Measurements from ENCODE around the gene CUL7.
"Not testable (repeated sequence)": the region's sequence is repeated elsewhere in the genome, so short reads cannot be mapped to it uniquely, and the experiment has no call there.

CUL7 gene

DNA sequence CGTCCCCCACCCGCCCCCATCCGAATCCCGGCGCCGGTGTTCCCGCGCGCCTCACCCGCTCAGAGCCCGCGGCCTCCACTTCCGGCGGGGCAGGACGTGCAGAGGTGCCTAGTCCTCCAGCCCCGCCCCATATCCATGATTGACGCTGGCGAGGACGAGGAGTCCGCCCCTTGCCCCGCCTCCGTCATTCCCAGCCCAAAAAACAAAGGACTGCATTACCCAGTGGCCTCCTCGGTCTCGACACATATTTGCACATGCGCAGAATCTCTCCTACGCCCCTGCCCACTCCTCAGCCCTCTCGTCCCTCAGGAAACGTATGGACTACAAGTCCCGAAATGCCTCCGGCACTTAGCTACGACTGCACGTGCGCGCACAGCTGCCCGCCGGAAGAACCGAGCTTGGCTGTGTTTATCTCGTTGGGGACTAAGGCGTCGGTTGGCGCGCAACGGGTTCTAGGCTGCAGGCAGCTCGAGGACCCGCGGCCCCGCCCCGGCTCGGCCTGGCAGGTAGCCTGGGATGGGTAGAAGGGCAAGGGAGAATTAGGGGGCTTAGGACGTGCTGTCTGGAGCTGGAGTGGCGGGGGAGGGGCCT lies 39.7 kb downstream of the CUL7 start, which contains the start of the genes KLHDC3 and MEA1:
TSS of gene KLHDC3 (plus strand) at position 407 of the 591 bp plus-strand sequence. CDS start 2,944 bp downstream, outside the sequence.
TSS of gene MEA1 (minus strand) at position 104 of the 591 bp plus-strand sequence. CDS start 133 bp downstream, outside the sequence.
- DNase-seq = peak; percentile 99

DNA sequence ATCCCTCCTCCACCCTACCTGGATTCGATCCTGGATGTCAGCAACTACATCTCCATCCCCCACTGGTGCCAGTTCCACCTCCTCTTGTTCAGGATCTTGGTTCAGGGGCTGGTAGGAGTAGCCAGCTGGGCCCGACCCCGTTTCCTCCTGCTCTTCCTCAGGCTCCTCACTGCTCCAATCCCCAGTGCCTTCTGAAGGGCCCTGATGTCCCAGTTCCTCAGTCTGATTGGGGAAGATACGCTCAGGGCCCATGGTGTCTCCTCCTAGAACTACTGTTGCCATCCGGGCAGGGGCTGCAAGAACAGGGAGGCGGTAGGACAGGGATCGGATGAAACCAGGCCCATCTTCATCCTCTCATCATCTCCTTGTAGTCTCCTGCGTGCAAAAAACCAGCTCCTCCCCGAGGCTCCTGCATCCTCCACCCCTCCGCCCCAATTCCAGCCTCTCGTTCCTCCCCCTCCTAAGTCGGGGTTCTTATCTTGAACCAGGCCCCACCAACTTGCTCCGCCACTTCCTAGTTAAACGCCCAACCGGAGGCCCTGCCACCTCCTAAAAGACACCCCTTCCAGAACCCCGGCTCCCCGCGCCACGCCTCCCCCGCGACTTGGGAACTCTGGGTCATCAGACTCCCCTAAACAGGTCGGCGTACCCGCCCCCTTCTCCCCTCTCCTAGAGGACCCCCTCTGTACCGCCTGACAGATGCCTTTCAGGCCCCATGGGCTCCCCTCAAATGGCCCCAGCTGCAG lies 40.4 kb downstream of the CUL7 start:
- no peak for DNase-seq

DNA sequence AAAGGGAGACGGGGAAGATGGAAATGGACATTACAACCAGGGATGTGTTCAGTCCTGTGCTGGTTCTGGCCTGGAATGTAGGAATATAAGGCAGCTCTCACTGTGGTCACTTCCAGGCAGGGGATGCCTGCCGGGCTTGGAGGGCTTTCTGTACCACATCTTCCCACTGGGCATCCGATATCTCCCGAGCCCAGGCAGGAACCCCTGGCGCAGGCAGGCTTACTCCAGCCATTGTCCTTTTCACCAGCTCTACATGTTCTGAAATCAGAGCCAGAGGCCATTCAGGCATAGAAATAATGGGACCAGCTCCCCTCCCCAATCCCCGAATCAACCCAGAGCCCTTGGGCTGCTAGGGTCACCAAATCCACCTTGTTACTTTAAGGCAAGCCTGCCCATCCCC lies 41.3 kb downstream of the CUL7 start:
- DNase-seq = no peak

DNA sequence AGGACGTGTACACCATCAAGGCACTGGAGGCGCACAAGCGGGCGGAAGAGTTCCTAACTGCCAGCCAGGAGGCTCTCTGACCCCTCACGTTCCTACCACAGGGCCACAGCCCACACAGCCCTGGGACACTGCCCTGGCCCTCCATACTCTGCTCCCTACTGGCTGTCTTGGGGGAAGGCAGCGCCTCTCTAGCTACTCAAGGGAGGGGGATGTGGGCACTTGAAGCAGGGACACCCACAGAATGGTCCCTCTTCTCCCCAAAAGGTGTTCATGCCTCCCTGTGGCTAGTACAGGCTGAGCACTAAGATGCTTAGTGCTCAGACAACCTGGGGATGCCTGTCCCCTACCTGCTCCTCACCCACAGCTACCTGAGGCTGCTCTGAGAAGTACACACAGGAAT lies 42.4 kb downstream of the CUL7 start:
- no peak for DNase-seq

DNA sequence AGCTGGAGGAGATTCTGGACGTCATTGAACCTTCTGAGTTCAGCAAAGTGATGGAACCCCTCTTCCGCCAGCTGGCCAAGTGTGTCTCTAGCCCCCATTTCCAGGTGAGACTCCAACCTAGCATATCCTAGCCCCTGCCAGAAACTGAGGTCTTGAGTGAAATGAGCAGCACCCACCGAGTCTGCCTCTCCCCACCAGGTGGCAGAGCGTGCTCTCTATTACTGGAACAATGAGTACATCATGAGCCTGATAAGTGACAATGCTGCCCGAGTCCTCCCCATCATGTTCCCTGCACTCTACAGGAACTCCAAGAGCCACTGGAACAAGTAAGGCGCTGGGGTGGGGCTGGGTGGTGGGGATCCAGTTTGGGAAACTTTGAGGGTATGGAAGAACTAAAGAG lies 44.5 kb downstream of the CUL7 start:
- DNase-seq = no peak

DNA sequence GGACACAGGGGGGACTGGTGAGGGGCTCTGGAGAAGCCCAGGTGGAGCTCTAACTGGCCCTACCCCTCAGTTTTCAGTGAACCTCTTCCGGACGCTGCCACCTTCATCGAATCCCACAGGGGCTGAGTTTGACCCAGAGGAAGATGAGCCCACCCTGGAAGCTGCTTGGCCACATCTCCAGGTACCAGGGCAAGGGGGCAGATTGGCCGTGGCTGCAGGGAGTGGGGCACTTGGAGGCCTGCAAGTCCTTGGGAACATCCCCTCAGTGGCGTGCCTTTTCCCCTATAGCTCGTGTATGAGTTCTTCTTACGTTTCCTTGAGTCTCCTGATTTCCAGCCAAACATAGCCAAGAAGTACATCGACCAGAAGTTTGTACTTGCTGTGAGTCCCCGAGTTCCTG lies 46.5 kb downstream of the CUL7 start:
- no peak for DNase-seq

DNA sequence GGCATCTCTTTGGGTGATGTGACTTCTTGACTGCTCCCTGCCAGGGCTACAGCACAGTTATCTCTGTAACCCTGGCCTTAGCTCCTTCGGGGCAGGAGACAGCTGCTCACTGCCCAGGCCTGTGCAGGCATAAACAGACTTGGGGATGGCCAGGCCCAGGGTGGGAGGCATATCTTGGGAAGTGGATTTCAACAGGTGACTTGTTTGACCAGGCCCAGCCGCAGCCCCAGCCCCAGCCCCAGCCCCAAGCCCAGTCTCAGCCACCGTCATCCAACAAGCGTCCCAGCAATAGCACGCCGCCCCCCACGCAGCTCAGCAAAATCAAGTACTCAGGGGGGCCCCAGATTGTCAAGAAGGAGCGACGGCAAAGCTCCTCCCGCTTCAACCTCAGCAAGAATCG lies 47.4 kb downstream of the CUL7 start:
- DNase-seq = no peak

DNA sequence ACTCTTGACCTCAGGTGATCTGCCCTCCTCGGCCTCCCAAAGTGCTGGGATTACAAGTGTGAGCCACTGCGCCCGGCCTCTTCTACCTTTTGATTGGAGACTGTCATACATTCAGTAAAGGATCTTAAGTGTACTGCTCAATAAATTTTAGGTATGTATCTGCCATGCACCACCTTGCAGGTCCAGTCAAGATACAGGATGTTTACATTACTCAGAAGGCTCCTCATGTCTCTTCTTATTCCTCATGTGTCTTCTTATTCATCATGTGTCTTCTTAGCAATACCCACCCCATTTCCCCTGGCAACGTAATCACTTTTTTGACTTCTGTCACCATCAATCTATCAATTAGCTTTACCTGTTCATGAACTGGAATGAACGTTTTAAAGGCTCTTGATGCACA lies 47.8 kb downstream of the CUL7 start:
- no peak for DNase-seq

DNA sequence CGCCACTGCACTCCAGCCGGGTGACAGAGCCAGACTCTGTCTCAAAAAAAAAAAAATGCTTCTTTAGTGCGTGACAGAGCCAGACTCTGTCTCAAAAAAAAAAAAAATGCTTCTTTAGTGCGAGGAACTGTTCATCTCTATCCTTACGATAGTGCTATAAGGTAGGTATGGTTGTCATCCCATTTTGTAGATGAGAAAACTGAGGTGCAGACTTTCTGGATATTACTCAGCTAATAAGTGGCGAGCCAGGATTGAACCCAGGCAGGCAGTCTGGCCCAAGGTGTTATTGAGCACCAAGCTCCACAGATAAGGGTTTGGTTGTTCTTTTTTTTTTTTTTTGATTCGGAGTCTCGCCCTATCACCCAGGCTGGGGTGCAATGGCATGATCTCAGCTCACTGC lies 51.8 kb downstream of the CUL7 start:
- DNase-seq = no peak

DNA sequence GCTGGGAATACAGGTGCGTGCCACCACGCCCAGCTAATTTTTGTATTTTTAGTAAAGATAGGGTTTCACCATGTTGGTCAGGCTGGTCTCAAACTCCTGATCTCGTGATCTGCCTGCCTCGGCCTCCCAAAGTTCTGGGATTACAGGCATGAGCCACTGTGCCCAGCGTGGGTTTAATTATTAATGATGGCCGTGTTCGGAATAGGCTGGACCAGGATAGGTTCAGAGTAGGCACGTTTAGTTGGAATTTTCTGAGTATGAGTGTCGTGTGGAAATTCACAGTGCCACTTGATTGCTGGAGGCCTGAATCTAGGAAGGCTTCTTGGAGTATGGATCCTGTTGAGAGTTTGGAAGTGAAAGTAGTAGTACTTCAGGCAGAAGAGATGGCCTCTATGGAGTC lies 55.4 kb downstream of the CUL7 start:
- not testable (repeated sequence) for DNase-seq

DNA sequence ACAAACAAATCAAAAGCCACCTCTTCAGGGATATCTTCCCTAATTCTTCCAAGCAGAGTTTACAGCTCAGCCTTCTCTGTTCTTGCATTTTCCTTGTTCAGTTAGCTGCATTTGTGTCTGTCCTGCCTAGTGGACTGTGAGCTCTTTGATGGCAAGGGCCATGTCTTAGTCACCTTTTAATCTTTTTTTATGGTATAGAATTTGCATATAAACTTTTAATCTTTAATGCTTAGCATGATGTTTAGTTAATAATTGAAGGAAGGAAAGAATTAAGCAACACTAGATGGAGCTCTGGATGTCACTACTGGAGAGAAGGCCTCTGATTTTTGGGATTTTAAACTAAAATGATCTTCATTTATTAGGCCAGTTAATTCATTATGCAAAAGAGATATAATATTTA lies 57.1 kb downstream of the CUL7 start:
- DNase-seq = no peak

DNA sequence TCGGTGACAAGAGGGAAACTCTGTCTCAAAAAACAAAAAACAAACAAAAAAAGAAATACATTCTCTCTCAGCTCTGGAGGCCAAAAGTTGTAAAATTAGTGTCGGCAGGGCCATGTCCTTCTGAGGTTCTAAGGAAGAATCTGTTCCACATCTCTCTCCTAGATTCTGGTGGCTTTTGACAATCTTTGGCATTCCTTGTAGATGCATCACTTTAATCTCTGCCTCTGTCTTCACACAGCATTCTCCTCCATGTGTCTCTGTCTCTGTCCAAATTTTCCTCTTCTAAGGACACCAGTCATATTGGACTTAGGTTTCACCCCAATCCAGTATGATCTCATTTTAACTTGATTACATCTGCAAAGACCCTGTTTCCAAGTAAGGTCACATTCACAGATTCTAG lies 60.2 kb downstream of the CUL7 start:
- DNase-seq = no peak

DNA sequence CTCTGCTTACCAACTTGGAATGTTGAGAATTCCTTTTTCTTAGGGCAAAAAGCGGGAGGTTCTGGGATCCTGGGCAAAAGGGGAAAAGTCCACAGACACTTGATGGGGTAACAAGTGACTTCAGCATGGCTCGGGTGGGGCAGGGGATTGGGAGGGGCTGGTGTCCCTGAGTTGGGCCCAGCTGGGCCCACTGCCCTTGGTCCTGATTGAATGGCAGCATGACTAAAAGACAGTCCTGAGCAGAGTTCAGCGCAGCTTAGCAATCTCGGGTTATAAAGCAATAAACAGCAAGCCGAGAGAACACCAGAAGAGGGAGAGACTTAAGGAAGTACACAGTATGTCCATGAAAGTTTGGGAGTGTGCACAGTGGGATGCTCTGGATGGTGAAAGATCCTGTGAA lies 63.7 kb downstream of the CUL7 start:
- DNase-seq = no peak

DNA sequence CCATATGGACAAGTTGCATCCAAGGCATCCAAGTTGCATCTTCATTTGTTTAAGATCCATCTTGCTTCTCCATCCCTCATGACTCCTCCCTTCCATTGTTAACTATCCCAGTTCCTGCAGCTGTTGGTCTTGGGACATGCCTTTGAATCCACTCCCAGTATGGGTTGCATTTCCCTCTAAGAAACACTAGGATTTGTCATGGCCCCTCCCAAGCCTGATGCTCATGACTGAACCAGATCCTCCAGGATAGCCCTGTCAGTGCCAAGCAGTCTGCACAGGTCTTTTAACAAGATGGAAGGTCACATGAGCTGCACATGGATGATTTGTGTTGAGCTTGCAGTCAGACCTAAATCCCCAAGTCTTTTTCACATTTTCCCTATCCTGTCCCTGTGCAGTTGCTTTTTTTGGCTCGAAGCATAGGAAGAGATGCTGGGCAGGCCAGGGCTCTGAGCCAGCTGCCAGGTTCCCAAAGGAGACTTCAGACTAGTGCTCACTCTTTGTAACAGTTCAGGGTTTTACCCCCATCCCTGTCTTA lies 65.1 kb downstream of the CUL7 start:
- DNase-seq = no peak
